HUES64 (cell line): ENCODE data around the gene KDM4B.

ENCODE experiments used
- H3K27ac ChIP-seq: 2 replicates; pipeline ENCODE4 v1.7.0; 2013; ENCODE audit warnings: low read depth, low read length, inconsistent platforms
- H3K27me3 ChIP-seq: 2 replicates; pipeline ENCODE4 v1.6.1; 2013; ENCODE audit warnings: mild to moderate bottlenecking, low read length; ENCODE audit not compliant: insufficient read depth
- H3K36me3 ChIP-seq: 2 replicates; pipeline ENCODE4 v1.6.1; 2013; ENCODE audit warnings: mild to moderate bottlenecking, low read length; ENCODE audit not compliant: insufficient read depth
- H3K4me1 ChIP-seq: 2 replicates; pipeline ENCODE4 v1.6.1; 2013; ENCODE audit warnings: mild to moderate bottlenecking, low read length, moderate library complexity; ENCODE audit not compliant: insufficient read depth
- H3K4me3 ChIP-seq: 2 replicates; pipeline ENCODE4 v1.5.1; 2013; ENCODE audit warnings: mild to moderate bottlenecking, low read length, moderate library complexity
- H3K9ac ChIP-seq: 2 replicates; pipeline ENCODE4 v1.6.1; 2013; ENCODE audit warnings: mild to moderate bottlenecking, low read depth, low read length
- H3K9me3 ChIP-seq: 2 replicates; pipeline ENCODE4 v1.6.1; 2013; ENCODE audit warnings: low read depth, low read length; ENCODE audit not compliant: insufficient read depth
- WGBS: fragments of 150-250, 120-280 bp; methylation state at CpG from one replicate; pipeline ENCODE4 v1.1.7; 2013; ENCODE audit warnings: missing lambda C conversion rate; 5-methylcytosine and 5-hydroxymethylcytosine counted together

Gene KDM4B

GRCh38 chr19:4986471-4986891, 17.6 kb downstream of the KDM4B start:
- 86% methylated on average over 19 of the region's 19 CpGs for WGBS
- no peaks in the 10 kb centered on the region for H3K27me3 ChIP-seq
- H3K9me3 ChIP-seq, result no peaks in the 10 kb centered on the region
- no peaks in the 10 kb centered on the region for H3K36me3 ChIP-seq
- no peak overlapping the region for H3K27ac ChIP-seq
- H3K4me1 ChIP-seq, result peaks cover 5% of the 10 kb centered on the region; the same call in 1 of the 2 replicates
- H3K4me3 ChIP-seq, result no peak overlapping the region
- no peak overlapping the region; the same call in 1 of the 2 replicates for H3K9ac ChIP-seq

- Histone ChIP-seq H3K4me1 (peaks cover 5% of the 10 kb centered on the region; the same call in 1 of the 2 replicates), H3K27me3 (no peaks in the 10 kb centered on the region), H3K9ac (no peak overlapping the region), H3K36me3 (no peaks in the 10 kb centered on the region), H3K27ac (no peak overlapping the region), H3K9me3 (no peaks in the 10 kb centered on the region), H3K4me3 (no peak overlapping the region)
- WGBS, result 79% methylated on average over 11 of the region's 11 CpGs
Measured at GRCh38 chr19:4987256-4987655, 18.3 kb downstream of the KDM4B start.

- Histone ChIP-seq H3K4me3 (no peak overlapping the region), H3K9me3 (no peaks in the 10 kb centered on the region), H3K4me1 (peaks cover 5% of the 10 kb centered on the region; the same call in 1 of the 2 replicates), H3K9ac (no peak overlapping the region), H3K27ac (no peak overlapping the region), H3K27me3 (no peaks in the 10 kb centered on the region), H3K36me3 (no peaks in the 10 kb centered on the region)
- 88% methylated on average over 24 of the region's 24 CpGs for WGBS
Measured at GRCh38 chr19:4987692-4988370, 18.9 kb downstream of the KDM4B start.

GRCh38 chr19:4988770-4989251, 19.9 kb downstream of the KDM4B start:
- 71% methylated on average over 13 of the region's 13 CpGs for WGBS
- Histone ChIP-seq H3K27ac (no peak overlapping the region), H3K4me3 (no peak overlapping the region), H3K9me3 (no peaks in the 10 kb centered on the region), H3K27me3 (no peaks in the 10 kb centered on the region), H3K9ac (no peak overlapping the region), H3K4me1 (peaks cover 5% of the 10 kb centered on the region; the same call in 1 of the 2 replicates), H3K36me3 (no peaks in the 10 kb centered on the region)

GRCh38 chr19:4990306-4990705, 21.4 kb downstream of the KDM4B start:
- no peaks in the 10 kb centered on the region for H3K27me3 ChIP-seq
- H3K4me1 ChIP-seq, result peaks cover 5% of the 10 kb centered on the region; the same call in 1 of the 2 replicates
- H3K27ac ChIP-seq, result no peak overlapping the region
- H3K9ac ChIP-seq, result no peak overlapping the region
- no peak overlapping the region for H3K4me3 ChIP-seq
- H3K36me3 ChIP-seq, result no peaks in the 10 kb centered on the region
- 92% methylated on average over 7 of the region's 7 CpGs for WGBS
- H3K9me3 ChIP-seq, result no peaks in the 10 kb centered on the region

- H3K9ac ChIP-seq, result no peak overlapping the region
- no peak overlapping the region for H3K4me3 ChIP-seq
- peaks cover 5% of the 10 kb centered on the region; the same call in 1 of the 2 replicates for H3K4me1 ChIP-seq
- H3K36me3 ChIP-seq, result no peaks in the 10 kb centered on the region
- 90% methylated on average over 9 of the region's 9 CpGs for WGBS
- H3K27me3 ChIP-seq, result no peaks in the 10 kb centered on the region
- no peak overlapping the region for H3K27ac ChIP-seq
- no peaks in the 10 kb centered on the region for H3K9me3 ChIP-seq
Measured at GRCh38 chr19:4991538-4991937, 22.6 kb downstream of the KDM4B start.

GRCh38 chr19:4991996-4992698, 23.2 kb downstream of the KDM4B start:
- H3K36me3 ChIP-seq, result no peaks in the 10 kb centered on the region
- no peak overlapping the region for H3K9ac ChIP-seq
- 0 out of 2 replicates have a peak, but pooled peaks cover 5% of the 10 kb centered on the region for H3K4me1 ChIP-seq
- no peak overlapping the region for H3K27ac ChIP-seq
- no peak overlapping the region for H3K4me3 ChIP-seq
- no peaks in the 10 kb centered on the region for H3K9me3 ChIP-seq
- no peaks in the 10 kb centered on the region for H3K27me3 ChIP-seq
- WGBS, result 87% methylated on average over 13 of the region's 13 CpGs

GRCh38 chr19:4993683-4994082, 24.8 kb downstream of the KDM4B start:
- no peaks in the 10 kb centered on the region for H3K27me3 ChIP-seq
- no peaks in the 10 kb centered on the region for H3K36me3 ChIP-seq
- no peak overlapping the region for H3K27ac ChIP-seq
- H3K4me3 ChIP-seq, result no peak overlapping the region
- WGBS, result 93% methylated on average over 3 of the region's 3 CpGs
- H3K9ac ChIP-seq, result no peak overlapping the region
- no peaks in the 10 kb centered on the region for H3K9me3 ChIP-seq
- H3K4me1 ChIP-seq, result no peaks in the 10 kb centered on the region

GRCh38 chr19:4996701-4997100, 27.8 kb downstream of the KDM4B start:
- Histone ChIP-seq H3K4me3 (no peak overlapping the region), H3K9ac (no peak overlapping the region), H3K27me3 (no peaks in the 10 kb centered on the region), H3K27ac (no peak overlapping the region), H3K36me3 (no peaks in the 10 kb centered on the region), H3K9me3 (no peaks in the 10 kb centered on the region), H3K4me1 (no peaks in the 10 kb centered on the region)
- WGBS, result 88% methylated on average over 5 of the region's 5 CpGs

- no peak overlapping the region for H3K9ac ChIP-seq
- H3K27me3 ChIP-seq, result no peaks in the 10 kb centered on the region
- no peak overlapping the region for H3K27ac ChIP-seq
- 92% methylated on average over 12 of the region's 12 CpGs for WGBS
- no peaks in the 10 kb centered on the region for H3K4me1 ChIP-seq
- no peak overlapping the region for H3K4me3 ChIP-seq
- no peaks in the 10 kb centered on the region for H3K36me3 ChIP-seq
- no peaks in the 10 kb centered on the region for H3K9me3 ChIP-seq
Measured at GRCh38 chr19:4997297-4997696, 28.4 kb downstream of the KDM4B start.

- 91% methylated on average over 6 of the region's 6 CpGs for WGBS
- no peak overlapping the region for H3K9ac ChIP-seq
- H3K27me3 ChIP-seq, result no peaks in the 10 kb centered on the region
- H3K4me3 ChIP-seq, result no peak overlapping the region
- H3K36me3 ChIP-seq, result no peaks in the 10 kb centered on the region
- H3K9me3 ChIP-seq, result no peaks in the 10 kb centered on the region
- no peak overlapping the region for H3K27ac ChIP-seq
- H3K4me1 ChIP-seq, result no peaks in the 10 kb centered on the region
Measured at GRCh38 chr19:5000120-5000611, 31.3 kb downstream of the KDM4B start.
